HL-60/S4 treated with retinoic acid at 250 ng/mL for 4 days and 3 days (cell line): ENCODE data around the gene ETV6.
"Not testable (repeated sequence)": the region's sequence is repeated elsewhere in the genome, so short reads cannot be mapped to it uniquely, and the experiment has no call there.

ENCODE experiments used
- in situ Hi-C: fragments of 300-500 bp; cut with MboI; formaldehyde crosslinking; loops from 2 replicates; pipeline ENCODE4 v1.7.0; 2022; ENCODE audit warnings: low sequenced_read_pairs

ETV6 gene

GRCh38 chr12:11897923-11898322, 248.4 kb downstream of the ETV6 start:
- in situ Hi-C loops = no loop called here

- in situ Hi-C loops = no loop called here
Observed at GRCh38 chr12:11901701-11902524, 252.4 kb downstream of the ETV6 start.

GRCh38 chr12:11902525-11902875, 253.0 kb downstream of the ETV6 start:
- in situ Hi-C loops = no loop called here

- in situ Hi-C loops = no loop called here
Observed at GRCh38 chr12:11904124-11904523, 254.7 kb downstream of the ETV6 start.

- in situ Hi-C loops = no loop called here
Observed at GRCh38 chr12:11905534-11905933, 256.1 kb downstream of the ETV6 start.

- in situ Hi-C loops = no loop called here
Observed at GRCh38 chr12:11906286-11906935, 256.9 kb downstream of the ETV6 start.

GRCh38 chr12:11907625-11908024, 258.2 kb downstream of the ETV6 start:
- in situ Hi-C loops = no loop called here

GRCh38 chr12:11909406-11909805, 259.9 kb downstream of the ETV6 start:
- in situ Hi-C loops = not testable (repeated sequence)

- in situ Hi-C loops = no loop called here
Observed at GRCh38 chr12:11916113-11916512, 266.6 kb downstream of the ETV6 start.

- in situ Hi-C loops = no loop called here
Observed at GRCh38 chr12:11916771-11917170, 267.3 kb downstream of the ETV6 start.

- in situ Hi-C loops = no loop called here
Observed at GRCh38 chr12:11917501-11917900, 268.0 kb downstream of the ETV6 start.

- in situ Hi-C loops = no loop called here
Observed at GRCh38 chr12:11920231-11920630, 270.8 kb downstream of the ETV6 start.

- in situ Hi-C loops = no loop called here
Observed at GRCh38 chr12:11922361-11922760, 272.9 kb downstream of the ETV6 start.

GRCh38 chr12:11923067-11923466, 273.6 kb downstream of the ETV6 start:
- in situ Hi-C loops = no loop called here

GRCh38 chr12:11927286-11927935, 277.9 kb downstream of the ETV6 start:
- in situ Hi-C loops = no loop called here

GRCh38 chr12:11929714-11930113, 280.2 kb downstream of the ETV6 start:
- in situ Hi-C loops = no loop called here

GRCh38 chr12:11939223-11939622, 289.7 kb downstream of the ETV6 start:
- in situ Hi-C loops = no loop called here

- in situ Hi-C loops = no loop called here
Observed at GRCh38 chr12:11941606-11942337, 292.3 kb downstream of the ETV6 start.

- in situ Hi-C loops = no loop called here
Observed at GRCh38 chr12:11943919-11944700, 294.6 kb downstream of the ETV6 start.
